Cardiac ventricle fibroblast (primary cell): ENCODE data around the gene PPP1R3D. TPM values are rescaled to one million over a fixed set of nuclear protein-coding genes. Genes with fewer than 3 reads are reported as not detected.

Source experiments
- total RNA-seq: library from RNA; depleted of rRNA; stranded (reverse); fragments of >200 nt; gene quantifications from 2 replicates; pipeline ENCODE4 v1.2.3, GENCODE V29; 2015

Gene PPP1R3D
- total RNA-seq, result 4.3 and 7.1 TPM in 2 replicates

GRCh38 chr20:59940129-59940955, at the start of gene PPP1R3D, which contains the start of gene FAM217B:
PPP1R3D (minus strand) TSS chr20:59940305; CDS start chr20:59939931, 374 bp downstream.
FAM217B (plus strand) TSS chr20:59940389; CDS start chr20:59943944, 3,555 bp downstream.

GRCh38 chr20:59958123-59958522, 18.0 kb upstream of the PPP1R3D start, which contains the start of gene CDH26:
CDH26 (plus strand) TSS chr20:59958423; CDS start chr20:59958727, 304 bp downstream.

GRCh38 chr20:59933296-59933848, 6.7 kb downstream of the PPP1R3D start, which contains the start of gene SYCP2:
SYCP2 (minus strand) TSS chr20:59933637; CDS start chr20:59922413, 11,224 bp downstream.

Other genes starting within 250 kb of the PPP1R3D start
- gene SYCP2, start 6.7 kb downstream of the PPP1R3D start, total RNA-seq, result 0.12 and 0.20 TPM in 2 replicates
- 4.1 and 8.7 TPM in 2 replicates for gene FAM217B, start 84 bp upstream of the PPP1R3D start, total RNA-seq
- gene CDH26, start 18.1 kb upstream of the PPP1R3D start, total RNA-seq, result 0.24 and 0.31 TPM in 2 replicates